Measurements from ENCODE around the gene SGCD. TPM values are rescaled to one million over a fixed set of nuclear protein-coding genes. Genes with fewer than 3 reads are reported as not detected.

SGCD gene
- total RNA-seq, 1 donor = 11.7 TPM

DNA sequence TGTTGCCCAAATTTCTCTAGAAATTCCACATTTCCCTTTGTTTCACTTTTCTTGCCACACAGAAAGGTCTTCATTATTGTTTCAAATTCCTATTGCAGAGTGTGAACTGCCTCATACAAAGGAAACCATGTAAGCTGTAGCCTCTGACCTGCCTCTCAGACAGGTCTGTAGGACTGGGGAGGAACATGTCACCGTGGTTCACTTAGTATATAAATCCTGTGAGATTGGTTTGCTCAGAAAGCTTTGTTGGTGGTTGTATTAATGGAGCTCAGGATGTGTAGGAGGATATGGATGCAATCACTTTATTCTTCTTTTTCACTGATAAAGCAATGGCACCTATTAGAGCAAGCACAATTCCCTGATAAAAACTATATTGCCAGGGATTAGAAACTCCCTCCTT is 4.2 kb downstream of the SGCD start:
- no peak overlapping the region for H3K4me3 ChIP-seq (ENCODE audit: low read depth, low read length)
- TF ChIP-seq, protein P1, sequence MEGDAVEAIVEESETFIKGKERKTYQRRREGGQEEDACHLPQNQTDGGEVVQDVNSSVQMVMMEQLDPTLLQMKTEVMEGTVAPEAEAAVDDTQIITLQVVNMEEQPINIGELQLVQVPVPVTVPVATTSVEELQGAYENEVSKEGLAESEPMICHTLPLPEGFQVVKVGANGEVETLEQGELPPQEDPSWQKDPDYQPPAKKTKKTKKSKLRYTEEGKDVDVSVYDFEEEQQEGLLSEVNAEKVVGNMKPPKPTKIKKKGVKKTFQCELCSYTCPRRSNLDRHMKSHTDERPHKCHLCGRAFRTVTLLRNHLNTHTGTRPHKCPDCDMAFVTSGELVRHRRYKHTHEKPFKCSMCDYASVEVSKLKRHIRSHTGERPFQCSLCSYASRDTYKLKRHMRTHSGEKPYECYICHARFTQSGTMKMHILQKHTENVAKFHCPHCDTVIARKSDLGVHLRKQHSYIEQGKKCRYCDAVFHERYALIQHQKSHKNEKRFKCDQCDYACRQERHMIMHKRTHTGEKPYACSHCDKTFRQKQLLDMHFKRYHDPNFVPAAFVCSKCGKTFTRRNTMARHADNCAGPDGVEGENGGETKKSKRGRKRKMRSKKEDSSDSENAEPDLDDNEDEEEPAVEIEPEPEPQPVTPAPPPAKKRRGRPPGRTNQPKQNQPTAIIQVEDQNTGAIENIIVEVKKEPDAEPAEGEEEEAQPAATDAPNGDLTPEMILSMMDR (IDR thresholded peaks at IDR 0.05; ENCODE audit: insufficient read depth, low read length) = no peak
- DNase-seq (ENCODE audit: low read depth) = no peak

DNA sequence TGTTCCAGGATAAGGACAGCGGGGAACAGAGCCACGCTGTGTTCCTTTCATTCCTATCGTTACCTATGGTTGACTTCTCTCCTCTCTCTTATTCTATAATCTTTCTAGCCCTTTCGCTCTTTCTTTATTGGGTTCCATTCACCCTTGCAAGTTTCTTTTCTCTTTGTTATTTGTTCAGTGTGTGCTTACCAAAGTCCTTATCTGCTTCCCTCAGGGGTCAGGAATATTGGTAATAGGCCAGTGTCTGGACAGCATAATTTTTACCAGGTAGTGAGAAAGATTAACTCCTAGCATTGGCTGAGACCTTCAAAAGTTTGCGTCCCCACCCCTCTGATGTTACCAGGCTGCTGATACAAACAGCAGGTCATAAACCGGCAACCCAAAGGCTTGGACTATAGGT is 4.9 kb downstream of the SGCD start:
- DNase-seq (ENCODE audit: low read depth) = no peak
- TF ChIP-seq, protein P1 (IDR thresholded peaks at IDR 0.05; ENCODE audit: insufficient read depth, low read length) = no peak

DNA sequence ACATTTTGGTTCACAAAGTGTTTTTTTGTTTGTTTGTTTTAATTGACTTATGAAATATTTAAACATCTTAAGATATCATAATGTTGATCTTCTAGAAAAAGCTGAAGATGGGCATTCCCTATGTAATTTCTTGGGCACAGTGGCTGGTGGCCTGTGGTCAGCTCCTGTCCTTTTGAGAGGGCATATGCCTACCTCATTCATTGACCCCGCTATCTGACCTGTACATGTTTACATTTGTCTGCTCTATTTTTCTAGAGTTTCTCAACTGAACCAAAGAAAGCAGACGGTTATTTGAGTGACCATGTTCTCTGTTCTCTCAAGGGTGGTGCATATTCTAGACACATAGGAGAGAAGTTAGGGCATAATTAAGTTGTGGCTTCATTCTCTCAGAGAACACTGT is 5.3 kb downstream of the SGCD start:
- no peak overlapping the region for H3K4me3 ChIP-seq (ENCODE audit: low read depth, low read length)
- TF ChIP-seq, protein P1 (IDR thresholded peaks at IDR 0.05; ENCODE audit: insufficient read depth, low read length) = no peak

More for the DNA sequence above, 4.9 kb downstream of the SGCD start:
- no peak overlapping the region for H3K4me3 ChIP-seq (ENCODE audit: low read depth, low read length)

DNA sequence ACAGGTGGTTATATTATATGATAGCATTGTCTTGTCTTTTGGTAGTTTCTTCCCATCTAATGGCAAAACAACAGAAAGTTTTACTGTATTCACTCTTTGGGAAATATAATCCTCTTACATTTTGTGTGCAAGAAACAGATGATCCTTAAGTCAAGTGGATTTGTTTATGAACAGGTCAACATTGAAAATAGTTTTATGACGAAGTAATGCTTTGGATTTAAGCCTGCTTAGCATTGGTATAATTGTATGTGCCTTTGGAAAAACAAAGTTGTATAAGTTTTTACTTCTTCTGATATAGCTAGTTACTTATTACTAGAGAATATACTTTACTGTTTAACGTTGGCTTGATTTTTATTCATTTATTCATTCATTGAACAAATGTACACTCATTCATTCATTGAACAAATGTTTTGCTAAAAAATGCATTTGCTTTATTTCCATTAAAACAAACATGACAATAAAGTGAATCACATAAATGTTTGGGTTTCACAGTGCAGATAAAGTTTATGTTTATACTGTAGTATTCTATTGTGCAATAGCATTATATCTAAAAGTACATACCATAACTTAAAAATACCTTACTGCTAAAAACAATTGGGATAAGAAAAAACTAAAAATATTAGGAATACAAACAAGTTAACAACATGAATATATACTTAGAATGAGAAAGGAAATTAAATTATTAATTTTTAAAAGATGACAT is 12.3 kb downstream of the SGCD start:
- no peak overlapping the region for H3K4me3 ChIP-seq (ENCODE audit: low read depth, low read length)
- DNase-seq (ENCODE audit: low read depth) = no peak
- TF ChIP-seq, protein P1 (IDR thresholded peaks at IDR 0.05; ENCODE audit: insufficient read depth, low read length) = no peak

More for the DNA sequence above, 5.3 kb downstream of the SGCD start:
- DNase-seq (ENCODE audit: low read depth) = no peak

DNA sequence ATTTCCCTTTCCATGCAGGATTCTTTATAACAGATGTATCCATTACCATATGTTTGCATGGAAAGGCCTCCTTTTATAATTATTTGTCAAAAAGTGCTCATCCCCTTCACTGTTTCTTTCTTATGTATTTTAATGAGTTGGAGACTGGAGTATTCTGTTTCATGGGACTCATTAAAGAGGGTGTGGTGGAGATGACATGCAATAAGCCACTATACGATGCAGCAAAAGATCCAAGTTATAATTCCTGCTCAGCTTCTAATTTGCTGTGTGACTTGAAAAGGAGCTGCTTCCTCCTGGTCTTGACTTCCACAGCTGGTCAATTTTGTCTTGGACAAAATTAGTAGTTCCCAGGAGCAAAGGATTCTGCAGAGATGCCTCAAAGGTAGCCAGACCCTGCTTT is 13.9 kb downstream of the SGCD start:
- DNase-seq (ENCODE audit: low read depth) = no peak
- TF ChIP-seq, protein P1 (IDR thresholded peaks at IDR 0.05; ENCODE audit: insufficient read depth, low read length) = no peak
- no peak overlapping the region for H3K4me3 ChIP-seq (ENCODE audit: low read depth, low read length)

DNA sequence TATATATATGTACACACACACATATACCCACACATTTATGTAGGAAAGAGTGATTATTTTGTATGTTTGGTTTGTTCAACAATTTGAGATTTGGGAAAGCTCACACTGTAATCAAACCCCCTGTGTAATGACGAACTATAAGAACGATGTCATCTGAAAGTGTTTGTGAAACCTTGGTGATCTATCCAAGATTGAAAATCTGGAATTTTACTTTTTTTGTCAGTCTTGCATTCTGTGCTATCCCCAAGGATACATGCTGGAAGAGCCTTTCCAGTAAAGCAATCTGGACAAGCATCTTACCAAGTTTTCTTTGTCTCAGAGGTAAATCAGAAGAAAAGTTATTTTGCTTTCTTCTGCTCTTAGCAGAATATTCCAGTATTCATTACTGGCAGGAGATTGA is 23.3 kb downstream of the SGCD start:
- DNase-seq (ENCODE audit: low read depth) = no peak
- TF ChIP-seq, protein P1 (IDR thresholded peaks at IDR 0.05; ENCODE audit: insufficient read depth, low read length) = no peak
- H3K4me3 ChIP-seq (ENCODE audit: low read depth, low read length) = no peak overlapping the region

DNA sequence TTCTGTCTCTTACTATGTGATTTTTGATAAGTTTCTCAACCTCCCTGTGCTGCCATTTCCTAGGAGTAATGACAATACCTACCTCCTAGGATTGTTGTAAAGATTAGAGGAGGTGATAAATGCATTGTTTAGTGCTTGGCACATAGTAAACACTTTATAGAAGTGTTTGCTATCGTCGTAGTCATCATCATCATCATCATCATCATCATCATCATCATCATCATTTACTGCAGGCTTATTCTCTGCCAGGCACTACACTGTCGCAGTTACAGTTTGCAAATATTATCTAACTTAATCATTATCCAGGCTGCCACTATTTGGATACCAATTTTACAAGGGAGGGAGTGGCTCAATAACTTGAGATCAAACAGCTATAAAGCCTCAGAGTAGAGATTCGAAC is 24.5 kb downstream of the SGCD start:
- no peak overlapping the region for H3K4me3 ChIP-seq (ENCODE audit: low read depth, low read length)
- DNase-seq (ENCODE audit: low read depth) = no peak
- TF ChIP-seq, protein P1 (IDR thresholded peaks at IDR 0.05; ENCODE audit: insufficient read depth, low read length) = no peak
